HS-27A (cell line): ENCODE data around the gene RERE.
A peak's percentile ranks its signal among the peaks of the same experiment; 100 is the strongest.

Experiments used
- DNase-seq: peaks from one replicate; pipeline ENCODE4 v3.0.0-alpha.2; 2012; ENCODE audit warnings: low read depth, missing footprints

Gene RERE

GRCh38 chr1:8540971-8541370 lies 276.5 kb downstream of the RERE start:
- DNase-seq = no peak

- DNase-seq = no peak
Observed at GRCh38 chr1:8540261-8540941, 277.0 kb downstream of the RERE start.

GRCh38 chr1:8539683-8540082 lies 277.8 kb downstream of the RERE start:
- no peak for DNase-seq

- DNase-seq = no peak
Observed at GRCh38 chr1:8538502-8538901, 278.9 kb downstream of the RERE start.

- DNase-seq = no peak
Observed at GRCh38 chr1:8537991-8538390, 279.4 kb downstream of the RERE start.

- no peak for DNase-seq
Observed at GRCh38 chr1:8536515-8536914, 280.9 kb downstream of the RERE start.

- DNase-seq = no peak
Observed at GRCh38 chr1:8533907-8534306, 283.5 kb downstream of the RERE start.

- DNase-seq = no peak
Observed at GRCh38 chr1:8533124-8533523, 284.3 kb downstream of the RERE start.

GRCh38 chr1:8529901-8530300 lies 287.5 kb downstream of the RERE start:
- DNase-seq = no peak

GRCh38 chr1:8527941-8528340 lies 289.5 kb downstream of the RERE start:
- no peak for DNase-seq

GRCh38 chr1:8525558-8526275 lies 291.7 kb downstream of the RERE start:
- DNase-seq = peak; percentile 52

GRCh38 chr1:8525216-8525557 lies 292.3 kb downstream of the RERE start:
- no peak for DNase-seq

- DNase-seq = no peak
Observed at GRCh38 chr1:8524627-8525157, 292.7 kb downstream of the RERE start.

GRCh38 chr1:8523666-8524206 lies 293.7 kb downstream of the RERE start:
- DNase-seq = no peak

GRCh38 chr1:8520483-8520966 lies 296.9 kb downstream of the RERE start:
- DNase-seq = no peak

GRCh38 chr1:8519167-8519566 lies 298.3 kb downstream of the RERE start:
- DNase-seq = no peak

GRCh38 chr1:8518490-8518801 lies 299.0 kb downstream of the RERE start:
- DNase-seq = no peak

- no peak for DNase-seq
Observed at GRCh38 chr1:8517661-8518489, 299.6 kb downstream of the RERE start.

- no peak for DNase-seq
Observed at GRCh38 chr1:8516793-8517556, 300.5 kb downstream of the RERE start.

- no peak for DNase-seq
Observed at GRCh38 chr1:8516278-8516777, 301.1 kb downstream of the RERE start.

- no peak for DNase-seq
Observed at GRCh38 chr1:8512504-8512903, 304.9 kb downstream of the RERE start.
